HUES6 (cell line): ENCODE measurements around the gene ANKS6.

Experiments used
- H3K27ac ChIP-seq: 2 replicates; pipeline ENCODE4 v1.7.0; 2013; ENCODE audit warnings: low read depth, mild to moderate bottlenecking, low read length, inconsistent platforms
- H3K27me3 ChIP-seq: 2 replicates; pipeline ENCODE4 v1.6.1; 2013; ENCODE audit warnings: low read length; ENCODE audit not compliant: control insufficient read depth, insufficient read depth
- H3K36me3 ChIP-seq: 2 replicates; pipeline ENCODE4 v1.6.1; 2013; ENCODE audit warnings: low read length; ENCODE audit not compliant: control insufficient read depth, insufficient read depth
- H3K4me1 ChIP-seq: 2 replicates; pipeline ENCODE4 v1.6.1; 2013; ENCODE audit warnings: low read length; ENCODE audit not compliant: control insufficient read depth, insufficient read depth
- H3K4me3 ChIP-seq: 2 replicates; pipeline ENCODE4 v1.5.1; 2013; ENCODE audit warnings: low read depth, low read length
- H3K9ac ChIP-seq: one replicate; pipeline ENCODE4 v1.6.1; 2013; ENCODE audit warnings: mild to moderate bottlenecking, low read length
- H3K9me3 ChIP-seq: 2 replicates; pipeline ENCODE4 v1.6.1; 2013; ENCODE audit warnings: low read depth, low read length; ENCODE audit not compliant: control insufficient read depth, insufficient read depth

ANKS6 gene

DNA sequence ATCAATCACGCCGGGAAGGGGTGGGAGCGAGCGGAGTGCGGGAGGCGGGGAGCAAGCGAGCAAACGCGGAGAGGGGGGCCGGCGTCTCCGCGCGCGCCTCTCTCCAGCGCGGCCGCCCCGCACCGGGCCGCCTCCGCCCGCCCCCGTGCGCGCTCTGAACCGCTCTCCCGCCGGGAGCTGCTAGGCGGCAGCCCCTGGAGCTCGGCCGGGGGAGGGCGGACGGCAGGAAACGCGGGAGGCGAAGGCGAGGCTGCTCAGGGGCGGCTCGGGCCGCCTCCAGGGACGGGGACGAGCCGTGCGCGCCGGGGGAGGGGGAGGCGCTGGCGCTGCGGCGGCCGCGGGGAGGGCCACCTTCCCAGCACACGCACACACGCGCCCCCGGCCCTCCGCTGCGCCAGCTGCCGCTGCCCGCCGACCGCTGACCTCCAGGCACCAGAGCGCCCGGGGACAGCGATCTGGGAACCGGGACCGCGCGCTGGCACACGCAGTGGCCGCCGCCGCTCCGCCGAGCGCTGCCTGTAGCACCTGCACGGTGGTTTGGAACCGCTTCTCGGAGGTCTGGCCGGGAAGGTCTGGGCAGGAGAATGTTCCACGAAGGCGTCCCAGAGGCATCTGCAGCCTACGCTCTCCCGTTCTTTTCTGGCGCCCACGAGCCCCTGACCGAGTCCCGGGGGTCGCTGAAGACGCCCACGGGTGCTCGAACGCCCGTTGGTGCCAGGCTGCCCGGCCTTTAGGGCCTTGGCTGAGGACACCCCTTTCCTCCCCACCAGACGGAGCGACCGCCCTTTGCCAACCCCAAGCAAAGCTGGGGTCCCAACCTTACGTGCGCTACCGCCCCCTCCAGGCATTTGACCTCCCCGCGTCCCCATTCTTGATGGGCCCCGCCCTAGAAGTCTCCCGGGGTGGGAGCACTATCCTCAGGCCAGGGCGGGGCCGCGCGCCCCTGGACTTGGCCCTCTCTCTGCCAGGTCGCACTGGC is 87.1 kb downstream of the ANKS6 start, which contains the start of gene GABBR2:
GABBR2 (minus strand) TSS at position 3 of the 979 bp plus-strand sequence. CDS start 198 bp downstream, outside the sequence.
- H3K36me3 ChIP-seq = no peaks in the 10 kb centered on the region
- H3K9ac ChIP-seq = no peak within 1 kb of the TSS
- peaks cover 15% of the 10 kb centered on the region for H3K4me1 ChIP-seq
- peak within 1 kb of the TSS; percentile 59 for H3K4me3 ChIP-seq
- H3K27me3 ChIP-seq = peaks cover 93% of the 10 kb centered on the region
- no peak within 1 kb of the TSS for H3K27ac ChIP-seq
- no peaks in the 10 kb centered on the region for H3K9me3 ChIP-seq

DNA sequence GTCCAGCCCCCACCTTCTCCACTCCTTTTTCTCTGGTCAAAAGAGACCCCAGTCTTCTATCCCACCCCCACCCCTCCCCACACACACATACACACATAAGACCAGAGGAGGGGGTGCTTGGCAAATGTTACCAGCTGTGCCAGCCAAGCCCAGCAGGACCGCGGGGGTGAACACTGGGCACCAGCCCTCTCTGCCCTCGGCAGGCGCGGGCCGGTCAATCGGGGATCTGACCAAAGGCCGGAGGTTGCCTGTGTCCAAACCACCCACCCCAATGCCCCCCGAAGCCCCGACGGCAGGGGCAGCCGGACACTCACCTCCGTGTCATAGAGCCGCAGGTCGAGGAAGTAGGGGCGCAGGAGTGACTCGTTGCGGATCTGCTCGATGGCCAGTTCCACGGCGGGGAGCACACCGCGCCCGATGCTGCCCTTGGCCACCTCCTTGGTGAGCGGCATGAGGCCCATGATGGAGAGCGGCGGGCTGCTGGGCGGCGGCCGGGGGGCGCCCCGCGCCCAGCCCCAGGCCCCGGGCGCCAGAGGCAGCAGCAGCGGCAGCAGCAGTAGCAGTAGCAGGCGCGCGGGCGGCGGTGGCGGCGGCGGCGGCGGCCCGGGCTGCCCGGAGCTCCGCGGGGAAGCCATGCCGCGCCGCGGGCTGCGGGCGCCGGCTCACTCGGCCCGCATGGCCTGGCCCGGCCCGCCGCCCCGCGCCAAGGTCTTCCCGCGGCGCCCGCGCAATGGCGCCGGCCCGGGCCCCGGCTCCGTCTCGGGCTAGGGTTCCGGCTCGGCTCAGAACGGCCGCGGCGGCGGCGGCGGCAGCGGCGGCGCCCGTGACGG is 88.0 kb downstream of the ANKS6 start:
- Histone ChIP-seq H3K9ac (no peak overlapping the region), H3K4me1 (peaks cover 15% of the 10 kb centered on the region), H3K27ac (no peak overlapping the region), H3K9me3 (no peaks in the 10 kb centered on the region), H3K4me3 (peak overlapping the region; percentile 59), H3K27me3 (peaks cover 91% of the 10 kb centered on the region), H3K36me3 (no peaks in the 10 kb centered on the region)

- H3K9me3 ChIP-seq = no peaks in the 10 kb centered on the region
- no peak overlapping the region for H3K27ac ChIP-seq
- H3K27me3 ChIP-seq = peaks cover 84% of the 10 kb centered on the region
- H3K4me3 ChIP-seq = peak overlapping the region; percentile 59
- H3K4me1 ChIP-seq = peaks cover 15% of the 10 kb centered on the region
- no peaks in the 10 kb centered on the region for H3K36me3 ChIP-seq
- no peak overlapping the region for H3K9ac ChIP-seq
Observed at GRCh38 chr9:98707166-98708102, 88.9 kb downstream of the ANKS6 start.

DNA sequence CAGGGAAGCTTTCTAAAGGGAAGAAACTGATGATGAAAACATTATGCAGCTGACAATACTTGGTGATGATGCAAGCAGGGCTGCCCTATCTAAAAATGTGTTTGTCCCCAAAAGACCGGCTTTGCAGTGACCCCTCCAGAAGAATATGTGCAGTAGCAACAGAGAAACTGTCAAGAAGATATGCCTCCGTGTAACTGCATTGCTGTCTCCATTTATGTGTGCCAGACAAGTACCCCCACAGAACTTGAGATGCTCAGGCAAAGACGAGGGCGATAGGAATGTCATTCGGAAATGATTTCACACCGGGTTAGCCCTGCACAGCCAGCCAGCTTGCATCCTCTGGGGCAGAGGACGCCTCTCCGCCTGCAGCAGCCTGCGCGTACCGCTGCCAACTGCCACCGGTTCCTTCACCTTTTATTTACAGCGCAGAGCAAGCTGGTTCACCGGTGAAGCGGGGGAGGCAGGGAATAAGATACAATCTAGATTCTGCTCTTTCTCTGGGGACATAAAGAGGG is 89.6 kb downstream of the ANKS6 start:
- Histone ChIP-seq H3K27me3 (peaks cover 79% of the 10 kb centered on the region), H3K9me3 (no peaks in the 10 kb centered on the region), H3K4me1 (peaks cover 15% of the 10 kb centered on the region), H3K36me3 (no peaks in the 10 kb centered on the region), H3K4me3 (peak overlapping the region; percentile 59), H3K9ac (no peak overlapping the region), H3K27ac (no peak overlapping the region)

DNA sequence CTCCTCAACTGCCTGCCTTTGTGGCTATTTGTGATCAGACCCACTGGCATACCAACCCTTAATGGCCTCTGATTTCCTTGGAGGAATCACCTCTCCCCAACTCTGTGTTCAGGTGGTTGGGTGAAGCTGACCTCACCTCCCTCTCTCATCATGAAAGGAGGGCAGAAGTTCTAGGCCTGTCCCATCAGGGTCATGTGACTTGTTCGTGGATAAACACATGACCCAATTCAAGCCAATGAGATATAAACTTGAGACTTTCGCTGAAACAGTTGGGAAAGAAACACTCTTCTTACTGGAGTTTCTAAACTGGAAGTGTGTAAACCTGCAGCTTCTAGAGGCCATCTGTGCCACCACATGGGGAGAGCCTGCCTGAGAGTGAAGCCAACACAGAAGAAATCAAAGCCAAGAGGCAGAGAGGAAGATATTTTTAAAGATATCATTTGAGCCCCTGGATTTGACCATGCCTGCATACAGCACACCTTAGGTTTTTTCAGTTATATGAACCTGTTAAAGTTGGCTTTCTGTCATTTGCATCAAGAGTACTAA is 93.4 kb downstream of the ANKS6 start:
- Histone ChIP-seq H3K4me3 (no peak overlapping the region), H3K9ac (no peak overlapping the region), H3K27ac (no peak overlapping the region), H3K4me1 (peaks cover 14% of the 10 kb centered on the region), H3K36me3 (no peaks in the 10 kb centered on the region), H3K27me3 (peaks cover 43% of the 10 kb centered on the region), H3K9me3 (no peaks in the 10 kb centered on the region)

DNA sequence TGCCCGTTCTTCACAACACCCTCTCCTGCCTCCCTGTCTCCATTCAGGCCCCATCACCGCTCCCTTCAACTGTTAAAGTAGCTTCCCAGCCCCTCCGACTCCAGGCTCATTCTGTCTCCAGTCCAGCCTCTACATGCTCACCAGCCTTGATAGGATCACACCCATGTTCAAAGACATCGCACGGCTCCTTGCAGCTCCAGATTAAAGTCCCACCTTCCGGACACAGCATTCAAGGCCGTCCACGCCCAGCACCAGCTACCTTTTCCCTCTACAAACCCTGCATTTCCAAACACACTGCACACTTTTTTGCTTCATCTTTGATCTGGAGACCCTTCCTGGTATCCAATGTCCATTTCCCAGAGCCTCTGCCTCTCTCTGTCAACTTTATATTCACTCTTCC is 94.0 kb downstream of the ANKS6 start:
- Histone ChIP-seq H3K27me3 (peaks cover 37% of the 10 kb centered on the region), H3K36me3 (no peaks in the 10 kb centered on the region), H3K9me3 (no peaks in the 10 kb centered on the region)

GRCh38 chr9:98701576-98701975 is 94.8 kb downstream of the ANKS6 start:
- H3K9me3 ChIP-seq = no peaks in the 10 kb centered on the region
- peaks cover 29% of the 10 kb centered on the region for H3K27me3 ChIP-seq
- H3K9ac ChIP-seq = no peak overlapping the region
- no peaks in the 10 kb centered on the region for H3K36me3 ChIP-seq
- no peak overlapping the region for H3K4me3 ChIP-seq
- H3K4me1 ChIP-seq = peaks cover 2% of the 10 kb centered on the region; the same call in 1 of the 2 replicates
- no peak overlapping the region for H3K27ac ChIP-seq

More for the DNA sequence above, 94.0 kb downstream of the ANKS6 start:
- H3K27ac ChIP-seq = no peak overlapping the region
- H3K4me3 ChIP-seq = no peak overlapping the region
- no peak overlapping the region for H3K9ac ChIP-seq
- H3K4me1 ChIP-seq = peaks cover 8% of the 10 kb centered on the region

GRCh38 chr9:98700801-98701200 is 95.6 kb downstream of the ANKS6 start:
- Histone ChIP-seq H3K9ac (no peak overlapping the region), H3K4me3 (no peak overlapping the region), H3K36me3 (no peaks in the 10 kb centered on the region), H3K4me1 (no peaks in the 10 kb centered on the region), H3K27ac (no peak overlapping the region), H3K9me3 (no peaks in the 10 kb centered on the region), H3K27me3 (peaks cover 21% of the 10 kb centered on the region)

DNA sequence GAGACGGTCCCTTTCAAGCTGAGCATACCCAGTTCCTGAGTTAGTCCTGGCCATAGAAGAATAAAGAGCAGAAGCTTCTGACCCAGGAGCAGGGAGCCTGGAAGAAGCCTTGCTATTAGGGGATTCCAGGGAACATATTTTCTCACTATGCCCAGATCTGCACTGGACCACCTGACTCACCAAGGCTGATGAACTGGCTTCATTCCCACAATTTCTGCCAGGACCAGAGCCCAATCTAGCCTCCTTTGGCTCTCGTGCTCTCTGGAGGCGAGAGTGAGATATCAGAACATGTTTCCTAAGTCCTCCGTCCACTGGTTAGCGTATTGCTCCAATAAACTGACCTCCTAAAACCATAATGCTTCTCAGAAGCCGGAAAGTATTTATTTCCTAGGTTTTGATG is 97.5 kb downstream of the ANKS6 start:
- Histone ChIP-seq H3K27me3 (peaks cover 3% of the 10 kb centered on the region; the same call in 1 of the 2 replicates), H3K4me3 (no peak overlapping the region), H3K9ac (no peak overlapping the region), H3K36me3 (no peaks in the 10 kb centered on the region), H3K27ac (no peak overlapping the region), H3K4me1 (no peaks in the 10 kb centered on the region), H3K9me3 (no peaks in the 10 kb centered on the region)

DNA sequence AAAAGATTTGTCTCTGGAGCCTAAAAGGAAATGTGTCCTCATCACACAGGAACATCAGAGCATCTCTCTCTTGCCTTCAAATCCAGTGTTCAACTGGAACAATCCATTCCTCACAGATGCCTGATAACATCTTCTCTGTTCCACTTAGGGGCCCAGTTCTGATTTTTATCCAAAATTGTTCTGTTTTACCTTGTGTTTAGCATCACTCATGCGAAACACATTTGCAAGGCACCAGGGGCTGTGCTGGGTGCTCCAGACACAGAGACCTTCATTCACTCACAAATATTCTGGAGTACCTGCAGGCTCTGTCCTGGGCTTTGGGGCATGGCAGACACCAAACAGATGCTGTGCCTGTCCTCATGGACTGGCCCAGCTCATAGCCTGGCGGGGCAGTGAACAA is 101.4 kb downstream of the ANKS6 start:
- Histone ChIP-seq H3K4me3 (no peak overlapping the region), H3K9ac (no peak overlapping the region), H3K9me3 (no peaks in the 10 kb centered on the region), H3K27me3 (peaks cover 2% of the 10 kb centered on the region; the same call in 1 of the 2 replicates), H3K27ac (no peak overlapping the region), H3K4me1 (no peaks in the 10 kb centered on the region), H3K36me3 (no peaks in the 10 kb centered on the region)
